DMS53 (cell line): Measurements from ENCODE around the gene POLR1G.
"Not testable (repeated sequence)": the region's sequence is repeated elsewhere in the genome, so short reads cannot be mapped to it uniquely, and the experiment has no call there.

Source experiments
- DNase-seq: peaks from one replicate; lab custom pipeline; 2025; lab: John Stamatoyannopoulos, UW

Gene POLR1G

GRCh38 chr19:45400192-45400591, 6.3 kb upstream of the POLR1G start:
- no peak for DNase-seq

- DNase-seq = no peak
Measured at GRCh38 chr19:45401815-45402214, 4.6 kb upstream of the POLR1G start.

- DNase-seq = no peak
Measured at GRCh38 chr19:45402298-45403061, 4.0 kb upstream of the POLR1G start.

- DNase-seq = no peak
Measured at GRCh38 chr19:45403272-45403671, 3.2 kb upstream of the POLR1G start.

- DNase-seq = peak; percentile 76
Measured at GRCh38 chr19:45403781-45404556, 2.5 kb upstream of the POLR1G start.

GRCh38 chr19:45404557-45405434, 1.6 kb upstream of the POLR1G start, which contains the start of gene PPP1R13L:
Gene PPP1R13L (minus strand): TSS chr19:45405069. CDS start chr19:45398318, 6,751 bp downstream.
- peak; percentile 92 for DNase-seq

- DNase-seq = peak; percentile 92
Measured at GRCh38 chr19:45405435-45406225, 814 bp upstream of the POLR1G start.

GRCh38 chr19:45407091-45407375, 589 bp downstream of the POLR1G start:
- DNase-seq = no peak

GRCh38 chr19:45407585-45407984, 1.1 kb downstream of the POLR1G start:
- not testable (repeated sequence) for DNase-seq

GRCh38 chr19:45408121-45408520, 1.7 kb downstream of the POLR1G start:
- no peak for DNase-seq

GRCh38 chr19:45408830-45409556, 2.5 kb downstream of the POLR1G start:
- no peak for DNase-seq

- DNase-seq = no peak
Measured at GRCh38 chr19:45409557-45409920, 3.1 kb downstream of the POLR1G start.

GRCh38 chr19:45410330-45410729, 3.9 kb downstream of the POLR1G start:
- not testable (repeated sequence) for DNase-seq

GRCh38 chr19:45413497-45413896, 7.1 kb downstream of the POLR1G start:
- DNase-seq = no peak

- DNase-seq = no peak
Measured at GRCh38 chr19:45414468-45414867, 8.0 kb downstream of the POLR1G start.

- DNase-seq = no peak
Measured at GRCh38 chr19:45417151-45417550, 10.7 kb downstream of the POLR1G start.

GRCh38 chr19:45418802-45419201, 12.4 kb downstream of the POLR1G start:
- no peak for DNase-seq

- DNase-seq = no peak
Measured at GRCh38 chr19:45419396-45419795, 13.0 kb downstream of the POLR1G start.

- DNase-seq = no peak
Measured at GRCh38 chr19:45419895-45420294, 13.5 kb downstream of the POLR1G start.

GRCh38 chr19:45420356-45420755, 13.9 kb downstream of the POLR1G start:
- DNase-seq = no peak

GRCh38 chr19:45420871-45421270, 14.4 kb downstream of the POLR1G start:
- DNase-seq = no peak
